HepG2 (cell line): Measurements from ENCODE around the gene TMEM239. TPM values are rescaled to one million over a fixed set of nuclear protein-coding genes. Genes with fewer than 3 reads are reported as not detected.

Experiments
- AGO1 ChIP-seq: fragments of 200-400 bp; formaldehyde crosslinking; IDR thresholded peaks from 2 replicates; pipeline ENCODE4 v1.6.1; 2017; ENCODE audit warnings: mild to moderate bottlenecking, low read depth, low read length, moderate library complexity; ENCODE audit not compliant: poor library complexity, severe bottlenecking
- ASH2L ChIP-seq: fragments of 300-600, 200-600 bp; sonication (generic); IDR thresholded peaks from 2 replicates; pipeline ENCODE4 v1.7.0; 2017; ENCODE audit warnings: low read depth, mild to moderate bottlenecking, moderate library complexity, mixed read lengths, low read length; ENCODE audit not compliant: insufficient read length
- CTCF ChIP-seq: sonication (generic); formaldehyde crosslinking; IDR thresholded peaks from 2 replicates; pipeline ENCODE4 v1.5.0; 2020; ENCODE audit warnings: mild to moderate bottlenecking, missing genetic modification reagents, moderate library complexity
- E2F1 ChIP-seq: sonication (generic); formaldehyde crosslinking; IDR thresholded peaks from 2 replicates; pipeline ENCODE4 v1.5.0; 2020; ENCODE audit warnings: missing genetic modification reagents
- GMEB2 ChIP-seq: IDR thresholded peaks from 2 replicates; pipeline ENCODE4 v1.6.1; 2016; ENCODE audit warnings: missing biosample characterization, missing genetic modification reagents, low read depth
- POGK ChIP-seq: sonication (generic); formaldehyde crosslinking; conservative IDR thresholded peaks from 2 replicates; pipeline ENCODE4 v1.8.0; 2022; ENCODE audit warnings: mild to moderate bottlenecking, moderate library complexity, missing genetic modification reagents
- RFXAP ChIP-seq: sonication (generic); formaldehyde crosslinking; IDR thresholded peaks from 2 replicates; pipeline ENCODE4 v1.4.0; 2020; ENCODE audit warnings: missing genetic modification reagents, borderline replicate concordance
- TARDBP ChIP-seq: sonication (generic); formaldehyde crosslinking; IDR thresholded peaks from 2 replicates; pipeline ENCODE4 v1.8.0; 2022; ENCODE audit warnings: mild to moderate bottlenecking, missing genetic modification reagents
- TIGD3 ChIP-seq: sonication (generic); formaldehyde crosslinking; IDR thresholded peaks from 2 replicates; pipeline ENCODE4 v1.5.1; 2020; ENCODE audit warnings: mild to moderate bottlenecking, missing genetic modification reagents, borderline replicate concordance
- UBTF ChIP-seq: sonication (generic); formaldehyde crosslinking; IDR thresholded peaks from 2 replicates; pipeline ENCODE4 v1.4.0; 2020; ENCODE audit warnings: mild to moderate bottlenecking, missing genetic modification reagents
- ZIK1 ChIP-seq: sonication (generic); formaldehyde crosslinking; IDR thresholded peaks from 2 replicates; pipeline ENCODE4 v1.5.0; 2020; ENCODE audit warnings: mild to moderate bottlenecking, low read depth, missing genetic modification reagents, borderline replicate concordance
- ZNF350 ChIP-seq: sonication (generic); formaldehyde crosslinking; IDR thresholded peaks from 2 replicates; pipeline ENCODE4 v1.4.0; 2020; ENCODE audit warnings: mild to moderate bottlenecking, low read depth, missing genetic modification reagents, borderline replicate concordance
- ZNF724P ChIP-seq: sonication (generic); formaldehyde crosslinking; IDR thresholded peaks from 2 replicates; pipeline ENCODE4 v1.8.0; 2022; ENCODE audit warnings: missing genetic modification reagents, borderline replicate concordance
- polyA plus RNA-seq, 8 experiments: library from polyadenylated mRNA; depleted of rRNA in 3 of 8; stranded (reverse) in 7 of 8; unstranded in 1 of 8; fragments of >200 nt; fragmentation: Illumina TruSeq in 4 of 8; extraction: Trizol in 4 of 8; gene quantifications; 2 replicates each; pipeline versions ENCODE4 v1.2.1 to v1.2.3, GENCODE V29; 2011 to 2016; ENCODE audit warnings: low read depth in 4 of 8, missing spikeins in 1 of 8, mixed read lengths in 1 of 8; ENCODE audit not compliant: insufficient read depth in 1 of 8
- total RNA-seq, 5 experiments: library from RNA; depleted of rRNA; stranded (reverse); fragments of >200 nt; fragmentation: Illumina TruSeq; extraction: Trizol; gene quantifications; 2 replicates each; pipeline ENCODE4 v1.2.3, GENCODE V29; 2016; ENCODE audit warnings: low read depth in 1 of 5

TMEM239 gene
- total and polyA plus RNA-seq, 2 of the 13 experiments (the other 11 are each of a cell fraction or from before 2014, with no cell fraction given), result not detected

GRCh38 chr20:2840967-2841531 is 24.9 kb downstream of the TMEM239 start (continued):
- TF ChIP-seq GMEB2 (CRISPR knock-in tag), result no peak
- no peak for TF ChIP-seq TARDBP
- TF ChIP-seq CTCF, result peak; percentile 28
- peak; percentile 11 for TF ChIP-seq AGO1
- peak; percentile 37; the same call in 1 of the 2 replicates for TF ChIP-seq POGK (CRISPR knock-in tag)
- TF ChIP-seq RFXAP, result no peak
- TF ChIP-seq ZNF724P (CRISPR knock-in tag), result 0 out of 2 replicates have a peak, but pooled peaks have one; percentile 36
- no peak for TF ChIP-seq ZIK1
- TF ChIP-seq ASH2L, result peak; percentile 83
- peak; percentile 14; the same call in 1 of the 2 replicates for TF ChIP-seq E2F1 (CRISPR knock-in tag)
- peak; percentile 4; the same call in 1 of the 2 replicates for TF ChIP-seq UBTF (CRISPR knock-in tag)
- no peak for TF ChIP-seq TIGD3
- 0 out of 2 replicates have a peak, but pooled peaks have one; percentile 5 for TF ChIP-seq ZNF350 (CRISPR knock-in tag)
